Heart left ventricle (tissue), 16 donors: Measurements from ENCODE around the gene HK2. TPM values are rescaled to one million over a fixed set of nuclear protein-coding genes. Genes with fewer than 3 reads are reported as not detected.

ENCODE experiments used
- ATAC-seq, 4 donors: fragments of 200-7000 bp; cut with Tn5 transposase; one replicate each; pipeline ENCODE4 v1.9.1; 2020 to 2022; ENCODE audit warnings: moderate library complexity in 4 of 4, mild to moderate bottlenecking in 3 of 4, moderate number of reproducible peaks in 1 of 4
- DNase-seq, 5 donors: peaks; one replicate each; pipeline ENCODE4 v3.0.0-alpha.2; 2020
- H3K27ac ChIP-seq, 12 donors: fragments of 200-600 bp; sonication (generic) in 4 of 12; one replicate each; pipeline versions ENCODE4 v1.5.0 to v1.8.0; 2016 to 2022; ENCODE audit warnings: mild to moderate bottlenecking in 2 of 12
- H3K27me3 ChIP-seq, 9 donors: fragments of 200-600 bp; sonication (generic) in 2 of 9; one replicate each; pipeline versions ENCODE4 v1.5.1 to v1.8.0; 2016 to 2022; ENCODE audit warnings: mild to moderate bottlenecking in 3 of 9
- H3K36me3 ChIP-seq, 9 donors: fragments of 200-600 bp; sonication (generic) in 2 of 9; one replicate each; pipeline versions ENCODE4 v1.5.0 to v1.8.0; 2018 to 2022; ENCODE audit warnings: mild to moderate bottlenecking in 2 of 9
- H3K4me1 ChIP-seq, 12 donors: fragments of 200-600 bp; sonication (generic) in 4 of 12; one replicate each; pipeline versions ENCODE4 v1.5.0 to v1.8.0; 2016 to 2022; ENCODE audit warnings: mild to moderate bottlenecking in 3 of 12
- H3K4me3 ChIP-seq, 12 donors: fragments of 200-600 bp; sonication (generic) in 4 of 12; one replicate each; pipeline versions ENCODE4 v1.5.0 to v1.8.0; 2017 to 2022; ENCODE audit warnings: mild to moderate bottlenecking in 9 of 12, moderate library complexity in 4 of 12
- H3K9me3 ChIP-seq, 12 donors: fragments of 200-600 bp; sonication (generic) in 4 of 12; one replicate each; pipeline versions ENCODE4 v1.5.0 to v1.8.0; 2016 to 2022; ENCODE audit warnings: mild to moderate bottlenecking in 1 of 12
- CTCF ChIP-seq, 12 donors: fragments of 200-600 bp; sonication (generic) in 4 of 12; IDR thresholded peaks; one replicate each; pipeline versions ENCODE4 v1.5.0 to v1.8.0; 2018 to 2022; ENCODE audit warnings: antibody characterized with exemption in 12 of 12, mild to moderate bottlenecking in 5 of 12
- POLR2A ChIP-seq, 2 donors: fragments of 450-650 bp; IDR thresholded peaks; one replicate each; pipeline ENCODE4 v1.6.1; 2017; ENCODE audit warnings: antibody characterized with exemption in 2 of 2, mild to moderate bottlenecking in 2 of 2, moderate library complexity in 2 of 2
- WGBS, 4 donors: extraction: QIAGEN DNeasy Blood & Tissue Kit in 2 of 4; methylation state at CpG; one replicate each; pipeline versions ENCODE4 v1.1.5 to v1.1.7; 2013 to 2018; 5-methylcytosine and 5-hydroxymethylcytosine counted together
- intact Hi-C, 10 donors: fragments of 100-400 bp; cut with DNase I; formaldehyde crosslinking; loops; one replicate each; pipeline versions ENCODE4 v1.11.1 to v1.14.2; 2022
- polyA plus RNA-seq, 2 donors: library from polyadenylated mRNA; stranded (reverse); fragments of 200-250 nt; gene quantifications; one replicate each; pipeline ENCODE4 v1.2.3, GENCODE V29; 2013
- total RNA-seq, 9 donors: library from RNA; depleted of rRNA in 2 of 9; stranded (reverse); fragments of >200 nt in 2 of 9; fragmentation: NEBNext Ultra II Directional in 3 of 9; extraction: Animal tissue kit (Norgen Biotek cat#: 25700) in 3 of 9; gene quantifications; one replicate each; pipeline versions ENCODE4 v1.1.0 to v1.2.4, GENCODE V29; 2016 to 2023
- donor health status: ischemic (EF 13 %, LVEDD 7.1; RV severe dilation, severe dysfunction).
- donor health status: healthy with polysubstance abuse.
- donor health status: DM: no; HTN: yes; CAD: no.
- donor health status: DM: no; HTN: no; CAD: no.
- donor health status: ischemic (EF 25% LVEDD 6.9; RV normal size, moderate dysfunction).
- donor health status: ischemic (EF 25% LVEDD 5.7; RV mildly dilated, moderate dysfunction).
- donor health status: healthy.
- donor health status: DM: yes; HTN: yes; CAD: no.
- donor health status: ischemic (EF 35%, LVEDD 5.7; RV mildly dilated, moderate dysfunction).
- donor health status: nonischemic (EF 11% LVEDD 7.7; RV severe dilation, severe dysfunction).
- donor health status: DM: yes; HTN: yes; CAD: no.
- donor health status: PGD.
- donor health status: ischemic (EF 29% LVEDD 5.4; RV normal size, mild dysfunction).
- donor health status: nonischemic (EF 23%, LVEDD 6.1; RV moderate dilation, normal function).

Gene HK2
- total and polyA plus RNA-seq, 11 donors = 1.9 to 31.5 (median 16.3) TPM

- Histone ChIP-seq H3K9me3 (no peaks in the 10 kb centered on the region), H3K4me1 (peaks cover 0 to 27% (median 4%) of the 10 kb centered on the region in 12 donors), H3K4me3 (no peak overlapping the region), H3K27ac (no peak overlapping the region), H3K36me3 (no peaks in the 10 kb centered on the region), H3K27me3 (no peaks in the 10 kb centered on the region)
- ATAC-seq = peak in 1 of 4 donors; percentile 72
- intact Hi-C loops = no loop called here
- 60 to 75% (median 69%) methylated on average over 3 of the region's 3 CpGs for WGBS, 4 donors
- TF ChIP-seq CTCF (IDR thresholded peaks at IDR 0.05) (no peak), POLR2A (IDR thresholded peaks at IDR 0.05) (no peak)
- no peak for DNase-seq
Observed at GRCh38 chr2:74821177-74822126, 12.5 kb upstream of the HK2 start.

- Histone ChIP-seq H3K4me1 (peaks cover 0 to 17% (median 4%) of the 10 kb centered on the region in 12 donors), H3K4me3 (no peak overlapping the region), H3K27ac (no peak overlapping the region), H3K9me3 (no peaks in the 10 kb centered on the region), H3K36me3 (no peaks in the 10 kb centered on the region), H3K27me3 (no peaks in the 10 kb centered on the region)
- 46 to 71% (median 56%) methylated on average over 3 of the region's 3 CpGs for WGBS, 4 donors
- ATAC-seq (peak in 1 of 4 donors; percentile 42), DNase-seq (no peak)
- intact Hi-C loops = no loop called here
- no peak for TF ChIP-seq POLR2A (IDR thresholded peaks at IDR 0.05)
- TF ChIP-seq CTCF (IDR thresholded peaks at IDR 0.05) = no peak
Observed at GRCh38 chr2:74822771-74823566, 11.0 kb upstream of the HK2 start.

DNA sequence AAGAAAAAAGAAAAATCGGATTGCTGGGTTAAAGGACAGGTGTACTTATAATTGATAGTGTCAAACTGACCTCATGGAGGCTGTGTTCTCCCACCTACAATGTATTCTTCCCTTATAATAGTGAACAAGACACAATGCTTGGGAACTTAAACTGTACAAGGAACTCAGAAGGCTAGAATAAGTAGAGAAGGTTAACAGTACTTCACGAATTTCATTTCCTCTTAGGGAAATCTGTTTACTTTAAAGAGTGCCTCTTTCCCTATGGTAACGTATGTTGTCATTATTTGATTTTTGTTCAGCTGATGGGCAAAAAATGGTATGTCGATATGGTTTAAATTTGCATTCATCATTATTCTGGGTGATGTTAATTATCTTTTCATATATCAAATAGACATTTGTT lies 9.2 kb upstream of the HK2 start:
- Histone ChIP-seq H3K9me3 (no peaks in the 10 kb centered on the region), H3K4me3 (no peak overlapping the region), H3K27me3 (no peaks in the 10 kb centered on the region), H3K36me3 (no peaks in the 10 kb centered on the region), H3K4me1 (peaks cover 0 to 17% (median 4%) of the 10 kb centered on the region in 12 donors), H3K27ac (no peak overlapping the region)
- ATAC-seq = no peak
- DNase-seq = no peak
- 79 to 82% (median 81%) methylated on average over 4 of the region's 4 CpGs for WGBS, 4 donors
- intact Hi-C loops = no loop called here
- no peak for TF ChIP-seq POLR2A (IDR thresholded peaks at IDR 0.05)
- no peak for TF ChIP-seq CTCF (IDR thresholded peaks at IDR 0.05)

GRCh38 chr2:74828543-74828942 lies 5.4 kb upstream of the HK2 start:
- no peaks in the 10 kb centered on the region for H3K36me3 ChIP-seq
- DNase-seq (no peak), ATAC-seq (no peak)
- no peak overlapping the region for H3K27ac ChIP-seq
- intact Hi-C loops = no loop called here
- H3K27me3 ChIP-seq = no peaks in the 10 kb centered on the region
- H3K4me3 ChIP-seq = no peak overlapping the region
- H3K4me1 ChIP-seq = peaks cover 0 to 21% (median 0%) of the 10 kb centered on the region in 12 donors
- TF ChIP-seq POLR2A (IDR thresholded peaks at IDR 0.05) (no peak), CTCF (IDR thresholded peaks at IDR 0.05) (no peak)
- WGBS, 4 donors = 77 to 83% (median 79%) methylated on average over 2 of the region's 2 CpGs
- H3K9me3 ChIP-seq = no peaks in the 10 kb centered on the region
